ENCODE data around the gene GNG4. TPM values are rescaled to one million over a fixed set of nuclear protein-coding genes. Genes with fewer than 3 reads are reported as not detected.

GNG4 gene
- total and polyA plus RNA-seq, 10 of the 15 experiments (the other 5 are each of a cell fraction or from before 2014, with no cell fraction given) = 0.03 to 0.15 (median 0.15) TPM; not detected in 7

DNA sequence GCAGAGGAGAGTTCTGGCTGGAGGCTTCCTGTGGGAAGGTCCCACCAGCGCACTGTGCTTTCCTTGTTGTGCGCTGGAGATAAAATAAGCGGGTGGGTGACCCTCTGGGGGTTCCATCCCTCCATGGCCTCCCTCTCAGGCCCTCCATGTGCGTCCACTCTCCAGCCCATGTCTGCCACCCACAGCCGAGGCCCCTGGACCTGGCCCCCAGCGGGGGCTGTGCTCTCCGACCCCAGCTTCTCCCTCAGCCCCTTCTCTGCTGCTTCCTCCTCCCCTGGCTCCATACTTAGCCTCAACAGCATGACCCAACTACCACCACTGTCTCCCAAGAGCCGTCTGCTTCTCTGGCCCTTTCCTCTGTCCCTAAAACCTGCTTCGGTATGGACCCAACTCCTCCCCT lies 61.4 kb downstream of the GNG4 start (continued):
- TF ChIP-seq, protein P1, sequence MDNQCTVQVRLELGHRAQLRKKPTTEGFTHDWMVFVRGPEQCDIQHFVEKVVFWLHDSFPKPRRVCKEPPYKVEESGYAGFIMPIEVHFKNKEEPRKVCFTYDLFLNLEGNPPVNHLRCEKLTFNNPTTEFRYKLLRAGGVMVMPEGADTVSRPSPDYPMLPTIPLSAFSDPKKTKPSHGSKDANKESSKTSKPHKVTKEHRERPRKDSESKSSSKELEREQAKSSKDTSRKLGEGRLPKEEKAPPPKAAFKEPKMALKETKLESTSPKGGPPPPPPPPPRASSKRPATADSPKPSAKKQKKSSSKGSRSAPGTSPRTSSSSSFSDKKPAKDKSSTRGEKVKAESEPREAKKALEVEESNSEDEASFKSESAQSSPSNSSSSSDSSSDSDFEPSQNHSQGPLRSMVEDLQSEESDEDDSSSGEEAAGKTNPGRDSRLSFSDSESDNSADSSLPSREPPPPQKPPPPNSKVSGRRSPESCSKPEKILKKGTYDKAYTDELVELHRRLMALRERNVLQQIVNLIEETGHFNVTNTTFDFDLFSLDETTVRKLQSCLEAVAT (IDR thresholded peaks at IDR 0.05) = no peak
- TF ChIP-seq POLR2AphosphoS2 (IDR thresholded peaks at IDR 0.05; ENCODE audit: low read depth, low read length) (no peak), RCOR1 (conservative IDR thresholded peaks at IDR 0.05; ENCODE audit: low read depth, low read length) (no peak)
- TF ChIP-seq, protein P2, sequence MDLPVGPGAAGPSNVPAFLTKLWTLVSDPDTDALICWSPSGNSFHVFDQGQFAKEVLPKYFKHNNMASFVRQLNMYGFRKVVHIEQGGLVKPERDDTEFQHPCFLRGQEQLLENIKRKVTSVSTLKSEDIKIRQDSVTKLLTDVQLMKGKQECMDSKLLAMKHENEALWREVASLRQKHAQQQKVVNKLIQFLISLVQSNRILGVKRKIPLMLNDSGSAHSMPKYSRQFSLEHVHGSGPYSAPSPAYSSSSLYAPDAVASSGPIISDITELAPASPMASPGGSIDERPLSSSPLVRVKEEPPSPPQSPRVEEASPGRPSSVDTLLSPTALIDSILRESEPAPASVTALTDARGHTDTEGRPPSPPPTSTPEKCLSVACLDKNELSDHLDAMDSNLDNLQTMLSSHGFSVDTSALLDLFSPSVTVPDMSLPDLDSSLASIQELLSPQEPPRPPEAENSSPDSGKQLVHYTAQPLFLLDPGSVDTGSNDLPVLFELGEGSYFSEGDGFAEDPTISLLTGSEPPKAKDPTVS (IDR thresholded peaks at IDR 0.05; ENCODE audit: low read depth, low read length) = no peak

DNA sequence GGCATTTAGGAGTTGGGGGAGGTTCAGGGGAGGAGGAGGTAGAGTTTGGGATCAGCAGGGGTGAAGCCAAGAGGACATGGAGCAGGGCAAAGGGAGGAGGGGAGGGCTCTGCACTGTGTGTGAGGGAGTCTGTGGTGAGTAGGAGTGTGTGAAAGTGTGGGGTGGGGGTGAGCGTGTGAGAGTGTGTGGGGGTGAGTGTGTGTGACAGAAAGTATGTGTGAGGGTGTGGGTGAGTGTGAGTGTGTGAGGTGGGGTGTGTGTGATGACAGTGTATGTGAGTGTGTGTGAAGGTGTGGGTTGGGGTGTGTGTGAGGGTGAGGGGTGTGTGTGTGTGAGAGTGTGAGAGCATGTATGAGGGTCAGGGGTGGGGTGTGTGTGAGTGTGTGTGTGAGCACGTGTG lies 62.6 kb downstream of the GNG4 start:
- in situ Hi-C loops (cut with MboI) (no loop called here), intact Hi-C loops (cut with micrococcal nuclease; ENCODE audit: unreplicated experiment) (no loop called here)
- ChIA-PET POLR2A (no interaction called here), SMC1A (ENCODE audit: uncharacterized antibody, unreplicated experiment) (no interaction called here), RAD21 (ENCODE audit: unreplicated experiment) (no interaction called here), CTCF (no interaction called here)
- H3K9me3 ChIP-seq (replicated peaks; ENCODE audit: control insufficient read depth, insufficient read depth, low read length) = peaks cover 11% of the 10 kb centered on the region; the same call in 1 of the 3 replicates
- DNase-seq (ENCODE audit: low read depth, low spot score) (no peak), FAIRE-seq (no peak), ATAC-seq (no peak)
- no TSS peak for BruUV-seq (replicated peaks)
- no peaks in the 10 kb centered on the region for H4K20me1 ChIP-seq (ENCODE audit: control insufficient read depth, insufficient read depth)
- no peaks in the 10 kb centered on the region for H3K79me2 ChIP-seq (ENCODE audit: control insufficient read depth, insufficient read depth, low read length)
- WGBS (ENCODE audit: insufficient coverage, insufficient replicate concordance, low lambda C conversion rate, missing lambda C conversion rate) = 0% methylated on average over 2 of the region's 2 CpGs
- no peak overlapping the region for H3K9ac ChIP-seq (ENCODE audit: control insufficient read depth, insufficient read depth, low read length)
- H3K4me1 ChIP-seq (ENCODE audit: control insufficient read depth, insufficient read depth, low read length) = no peaks in the 10 kb centered on the region
- H3K4me3 ChIP-seq = no peak overlapping the region
- no peaks in the 10 kb centered on the region for H3K36me3 ChIP-seq (ENCODE audit: control insufficient read depth in 2 of 2, insufficient read depth in 2 of 2, low read length in 1 of 2)
- no peak overlapping the region for H3K4me2 ChIP-seq (ENCODE audit: control insufficient read depth, insufficient read depth)
- no peak overlapping the region for H2AFZ ChIP-seq (ENCODE audit: control insufficient read depth, low read depth, low read length)
- no peak overlapping the region for H3K27ac ChIP-seq (ENCODE audit: control insufficient read depth, insufficient read depth)
- no peaks in the 10 kb centered on the region; a peak in 1 of 4 replicates for H3K27me3 ChIP-seq (replicated peaks in 1 of 2; ENCODE audit: control insufficient read depth in 2 of 2, insufficient read depth in 2 of 2, low read length in 1 of 2)
- TF ChIP-seq NFIC (IDR thresholded peaks at IDR 0.05; ENCODE audit: low read depth, low read length) (no peak), SIX5 (IDR thresholded peaks at IDR 0.05; ENCODE audit: low read depth, low read length, severe bottlenecking) (no peak), BMI1 (IDR thresholded peaks at IDR 0.05; ENCODE audit: borderline replicate concordance) (no peak), POLR2A (IDR thresholded peaks at IDR 0.05; ENCODE audit: low read depth, low read length) (no peak), DPF2 (IDR thresholded peaks at IDR 0.05) (no peak)
- TF ChIP-seq, protein P3, sequence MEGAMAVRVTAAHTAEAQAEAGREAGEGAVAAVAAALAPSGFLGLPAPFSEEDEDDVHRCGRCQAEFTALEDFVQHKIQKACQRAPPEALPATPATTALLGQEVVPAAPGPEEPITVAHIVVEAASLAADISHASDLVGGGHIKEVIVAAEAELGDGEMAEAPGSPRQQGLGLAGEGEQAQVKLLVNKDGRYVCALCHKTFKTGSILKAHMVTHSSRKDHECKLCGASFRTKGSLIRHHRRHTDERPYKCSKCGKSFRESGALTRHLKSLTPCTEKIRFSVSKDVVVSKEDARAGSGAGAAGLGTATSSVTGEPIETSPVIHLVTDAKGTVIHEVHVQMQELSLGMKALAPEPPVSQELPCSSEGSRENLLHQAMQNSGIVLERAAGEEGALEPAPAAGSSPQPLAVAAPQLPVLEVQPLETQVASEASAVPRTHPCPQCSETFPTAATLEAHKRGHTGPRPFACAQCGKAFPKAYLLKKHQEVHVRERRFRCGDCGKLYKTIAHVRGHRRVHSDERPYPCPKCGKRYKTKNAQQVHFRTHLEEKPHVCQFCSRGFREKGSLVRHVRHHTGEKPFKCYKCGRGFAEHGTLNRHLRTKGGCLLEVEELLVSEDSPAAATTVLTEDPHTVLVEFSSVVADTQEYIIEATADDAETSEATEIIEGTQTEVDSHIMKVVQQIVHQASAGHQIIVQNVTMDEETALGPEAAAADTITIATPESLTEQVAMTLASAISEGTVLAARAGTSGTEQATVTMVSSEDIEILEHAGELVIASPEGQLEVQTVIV (IDR thresholded peaks at IDR 0.05; ENCODE audit: borderline replicate concordance, partially characterized antibody) = no peak
- TF ChIP-seq, protein P4, sequence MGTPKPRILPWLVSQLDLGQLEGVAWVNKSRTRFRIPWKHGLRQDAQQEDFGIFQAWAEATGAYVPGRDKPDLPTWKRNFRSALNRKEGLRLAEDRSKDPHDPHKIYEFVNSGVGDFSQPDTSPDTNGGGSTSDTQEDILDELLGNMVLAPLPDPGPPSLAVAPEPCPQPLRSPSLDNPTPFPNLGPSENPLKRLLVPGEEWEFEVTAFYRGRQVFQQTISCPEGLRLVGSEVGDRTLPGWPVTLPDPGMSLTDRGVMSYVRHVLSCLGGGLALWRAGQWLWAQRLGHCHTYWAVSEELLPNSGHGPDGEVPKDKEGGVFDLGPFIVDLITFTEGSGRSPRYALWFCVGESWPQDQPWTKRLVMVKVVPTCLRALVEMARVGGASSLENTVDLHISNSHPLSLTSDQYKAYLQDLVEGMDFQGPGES (IDR thresholded peaks at IDR 0.05) = no peak
- TF ChIP-seq, protein P5, sequence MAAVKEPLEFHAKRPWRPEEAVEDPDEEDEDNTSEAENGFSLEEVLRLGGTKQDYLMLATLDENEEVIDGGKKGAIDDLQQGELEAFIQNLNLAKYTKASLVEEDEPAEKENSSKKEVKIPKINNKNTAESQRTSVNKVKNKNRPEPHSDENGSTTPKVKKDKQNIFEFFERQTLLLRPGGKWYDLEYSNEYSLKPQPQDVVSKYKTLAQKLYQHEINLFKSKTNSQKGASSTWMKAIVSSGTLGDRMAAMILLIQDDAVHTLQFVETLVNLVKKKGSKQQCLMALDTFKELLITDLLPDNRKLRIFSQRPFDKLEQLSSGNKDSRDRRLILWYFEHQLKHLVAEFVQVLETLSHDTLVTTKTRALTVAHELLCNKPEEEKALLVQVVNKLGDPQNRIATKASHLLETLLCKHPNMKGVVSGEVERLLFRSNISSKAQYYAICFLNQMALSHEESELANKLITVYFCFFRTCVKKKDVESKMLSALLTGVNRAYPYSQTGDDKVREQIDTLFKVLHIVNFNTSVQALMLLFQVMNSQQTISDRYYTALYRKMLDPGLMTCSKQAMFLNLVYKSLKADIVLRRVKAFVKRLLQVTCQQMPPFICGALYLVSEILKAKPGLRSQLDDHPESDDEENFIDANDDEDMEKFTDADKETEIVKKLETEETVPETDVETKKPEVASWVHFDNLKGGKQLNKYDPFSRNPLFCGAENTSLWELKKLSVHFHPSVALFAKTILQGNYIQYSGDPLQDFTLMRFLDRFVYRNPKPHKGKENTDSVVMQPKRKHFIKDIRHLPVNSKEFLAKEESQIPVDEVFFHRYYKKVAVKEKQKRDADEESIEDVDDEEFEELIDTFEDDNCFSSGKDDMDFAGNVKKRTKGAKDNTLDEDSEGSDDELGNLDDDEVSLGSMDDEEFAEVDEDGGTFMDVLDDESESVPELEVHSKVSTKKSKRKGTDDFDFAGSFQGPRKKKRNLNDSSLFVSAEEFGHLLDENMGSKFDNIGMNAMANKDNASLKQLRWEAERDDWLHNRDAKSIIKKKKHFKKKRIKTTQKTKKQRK (IDR thresholded peaks at IDR 0.05; ENCODE audit: low read depth, low read length) = no peak
